GM21367 (cell line): Measurements from ENCODE around the gene STK40.

Source experiments
- ATAC-seq: cut with Tn5 transposase; IDR thresholded peaks from one replicate; pipeline ENCODE4 v1.9.1; 2021; ENCODE audit not compliant: unreplicated experiment

The STK40 gene

GRCh38 chr1:36377791-36378492, 7.8 kb downstream of the STK40 start:
- no peak for ATAC-seq

- ATAC-seq, result no peak
Measured at GRCh38 chr1:36372617-36373016, 13.1 kb downstream of the STK40 start.

- no peak for ATAC-seq
Measured at GRCh38 chr1:36369061-36369861, 16.5 kb downstream of the STK40 start.

- no peak for ATAC-seq
Measured at GRCh38 chr1:36367798-36368197, 17.9 kb downstream of the STK40 start.

GRCh38 chr1:36367066-36367465, 18.7 kb downstream of the STK40 start:
- no peak for ATAC-seq

GRCh38 chr1:36366091-36366661, 19.5 kb downstream of the STK40 start:
- ATAC-seq, result no peak

- ATAC-seq, result no peak
Measured at GRCh38 chr1:36365381-36365780, 20.3 kb downstream of the STK40 start.

- no peak for ATAC-seq
Measured at GRCh38 chr1:36359911-36360550, 25.7 kb downstream of the STK40 start.

- no peak for ATAC-seq
Measured at GRCh38 chr1:36359383-36359782, 26.3 kb downstream of the STK40 start.

- no peak for ATAC-seq
Measured at GRCh38 chr1:36358514-36359084, 27.1 kb downstream of the STK40 start.

GRCh38 chr1:36355811-36356210, 29.9 kb downstream of the STK40 start:
- ATAC-seq, result no peak

GRCh38 chr1:36354486-36354885, 31.2 kb downstream of the STK40 start:
- no peak for ATAC-seq

- no peak for ATAC-seq
Measured at GRCh38 chr1:36352910-36353878, 32.5 kb downstream of the STK40 start.

- no peak for ATAC-seq
Measured at GRCh38 chr1:36352125-36352909, 33.4 kb downstream of the STK40 start.

- no peak for ATAC-seq
Measured at GRCh38 chr1:36351227-36351977, 34.3 kb downstream of the STK40 start.

- ATAC-seq, result no peak
Measured at GRCh38 chr1:36350659-36351226, 35.0 kb downstream of the STK40 start.

GRCh38 chr1:36349839-36350238, 35.9 kb downstream of the STK40 start:
- ATAC-seq, result no peak

- no peak for ATAC-seq
Measured at GRCh38 chr1:36349241-36349671, 36.5 kb downstream of the STK40 start.
